ENCODE measurements around the gene PSME4. TPM values are rescaled to one million over a fixed set of nuclear protein-coding genes. Genes with fewer than 3 reads are reported as not detected.

Gene PSME4, protein sequence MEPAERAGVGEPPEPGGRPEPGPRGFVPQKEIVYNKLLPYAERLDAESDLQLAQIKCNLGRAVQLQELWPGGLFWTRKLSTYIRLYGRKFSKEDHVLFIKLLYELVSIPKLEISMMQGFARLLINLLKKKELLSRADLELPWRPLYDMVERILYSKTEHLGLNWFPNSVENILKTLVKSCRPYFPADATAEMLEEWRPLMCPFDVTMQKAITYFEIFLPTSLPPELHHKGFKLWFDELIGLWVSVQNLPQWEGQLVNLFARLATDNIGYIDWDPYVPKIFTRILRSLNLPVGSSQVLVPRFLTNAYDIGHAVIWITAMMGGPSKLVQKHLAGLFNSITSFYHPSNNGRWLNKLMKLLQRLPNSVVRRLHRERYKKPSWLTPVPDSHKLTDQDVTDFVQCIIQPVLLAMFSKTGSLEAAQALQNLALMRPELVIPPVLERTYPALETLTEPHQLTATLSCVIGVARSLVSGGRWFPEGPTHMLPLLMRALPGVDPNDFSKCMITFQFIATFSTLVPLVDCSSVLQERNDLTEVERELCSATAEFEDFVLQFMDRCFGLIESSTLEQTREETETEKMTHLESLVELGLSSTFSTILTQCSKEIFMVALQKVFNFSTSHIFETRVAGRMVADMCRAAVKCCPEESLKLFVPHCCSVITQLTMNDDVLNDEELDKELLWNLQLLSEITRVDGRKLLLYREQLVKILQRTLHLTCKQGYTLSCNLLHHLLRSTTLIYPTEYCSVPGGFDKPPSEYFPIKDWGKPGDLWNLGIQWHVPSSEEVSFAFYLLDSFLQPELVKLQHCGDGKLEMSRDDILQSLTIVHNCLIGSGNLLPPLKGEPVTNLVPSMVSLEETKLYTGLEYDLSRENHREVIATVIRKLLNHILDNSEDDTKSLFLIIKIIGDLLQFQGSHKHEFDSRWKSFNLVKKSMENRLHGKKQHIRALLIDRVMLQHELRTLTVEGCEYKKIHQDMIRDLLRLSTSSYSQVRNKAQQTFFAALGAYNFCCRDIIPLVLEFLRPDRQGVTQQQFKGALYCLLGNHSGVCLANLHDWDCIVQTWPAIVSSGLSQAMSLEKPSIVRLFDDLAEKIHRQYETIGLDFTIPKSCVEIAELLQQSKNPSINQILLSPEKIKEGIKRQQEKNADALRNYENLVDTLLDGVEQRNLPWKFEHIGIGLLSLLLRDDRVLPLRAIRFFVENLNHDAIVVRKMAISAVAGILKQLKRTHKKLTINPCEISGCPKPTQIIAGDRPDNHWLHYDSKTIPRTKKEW (N-terminal part only)
- 41.9 and 42.9 TPM in 2 replicates for total RNA-seq (2014; rRNA removed; shearing (Covaris generic))

DNA sequence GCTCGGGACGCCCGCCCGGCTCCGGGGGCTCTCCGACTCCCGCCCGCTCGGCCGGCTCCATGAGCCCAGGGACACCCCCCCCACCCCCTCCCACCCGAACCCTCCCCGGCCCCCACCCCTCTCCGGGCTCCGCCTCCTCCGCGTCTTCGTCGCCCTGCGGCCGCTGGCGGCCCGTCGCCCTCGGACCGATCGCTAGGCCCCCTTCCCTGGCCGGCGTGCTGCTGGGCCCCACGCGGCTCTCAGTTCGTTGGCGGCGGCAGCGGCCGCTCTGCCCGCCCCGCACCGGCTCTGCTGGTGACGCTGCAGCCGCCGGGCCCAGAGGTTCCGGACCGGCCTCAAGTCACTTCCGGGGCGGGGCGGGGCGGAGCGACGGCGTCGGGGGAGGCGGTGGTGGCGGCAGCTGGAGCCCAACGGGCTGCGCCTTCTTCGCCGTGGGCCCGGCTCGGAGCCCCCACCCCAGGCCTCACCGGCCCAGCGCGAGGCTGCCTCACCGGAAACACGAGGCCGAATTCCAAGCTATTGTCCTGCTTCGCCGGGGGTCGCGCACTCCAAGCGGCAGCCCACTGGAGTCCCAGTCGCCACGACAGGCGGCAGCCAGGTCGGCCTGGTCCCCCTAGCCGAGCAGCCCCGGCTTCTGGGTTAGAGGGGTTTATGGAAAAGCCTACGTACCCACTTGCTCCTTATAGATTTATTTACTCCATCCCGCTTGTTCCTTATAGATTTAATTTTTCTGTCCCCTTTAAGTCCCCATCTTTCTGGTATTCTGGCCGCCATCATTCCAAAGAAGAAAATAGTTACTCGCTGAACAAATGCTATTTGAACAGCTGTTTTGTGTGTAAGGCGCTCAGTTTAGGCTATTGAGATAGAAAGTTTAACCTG lies at the start of gene PSME4:
PSME4 (minus strand) TSS at position 270 of the 879 bp plus-strand sequence; CDS start at position 61, 209 bp downstream.
- DNase-seq (ENCODE audit: low read depth): peak; percentile 96

DNA sequence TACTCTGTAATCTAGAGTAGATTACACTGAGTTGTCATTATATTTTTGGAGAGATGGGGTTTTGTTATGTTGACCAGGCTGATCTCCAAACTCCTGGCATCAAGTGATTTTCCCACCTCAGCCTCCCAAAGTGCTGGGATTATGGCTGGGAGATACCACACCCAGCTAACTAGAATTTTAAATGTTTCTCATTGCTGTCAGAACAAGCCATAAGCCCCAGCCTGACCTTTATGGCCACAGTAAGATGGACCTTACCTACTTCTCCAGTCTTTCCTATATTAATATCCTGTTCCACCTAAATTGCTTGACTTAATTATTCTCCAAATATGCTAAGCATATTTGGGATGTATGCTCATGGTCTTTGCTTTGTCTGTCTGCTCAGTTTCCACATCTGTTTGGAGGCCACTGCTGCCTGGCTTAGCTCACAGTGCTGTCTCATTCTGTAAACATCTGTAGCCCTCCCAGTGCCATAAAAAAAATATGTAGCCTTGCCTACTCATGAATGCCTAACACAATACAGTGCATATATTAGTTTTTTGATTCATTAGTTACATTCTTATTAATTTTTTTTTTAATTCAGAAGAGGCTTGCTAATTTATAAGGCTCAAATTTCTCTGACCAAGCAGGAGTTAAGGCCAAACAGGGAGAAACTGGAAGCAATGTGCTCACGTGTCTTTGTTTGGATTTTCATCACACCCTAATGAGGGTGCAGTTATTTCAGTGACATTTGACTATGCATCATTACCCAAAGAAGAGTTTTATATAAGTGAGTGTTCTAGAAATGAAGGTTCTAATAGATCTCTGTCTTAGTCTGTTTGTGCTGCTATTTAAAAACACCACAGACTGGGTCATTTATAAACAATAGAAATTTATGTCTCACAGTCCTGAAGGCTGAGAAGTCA lies 45.3 kb upstream of the PSME4 start:
- peak; percentile 60 for DNase-seq (ENCODE audit: low read depth)

DNA sequence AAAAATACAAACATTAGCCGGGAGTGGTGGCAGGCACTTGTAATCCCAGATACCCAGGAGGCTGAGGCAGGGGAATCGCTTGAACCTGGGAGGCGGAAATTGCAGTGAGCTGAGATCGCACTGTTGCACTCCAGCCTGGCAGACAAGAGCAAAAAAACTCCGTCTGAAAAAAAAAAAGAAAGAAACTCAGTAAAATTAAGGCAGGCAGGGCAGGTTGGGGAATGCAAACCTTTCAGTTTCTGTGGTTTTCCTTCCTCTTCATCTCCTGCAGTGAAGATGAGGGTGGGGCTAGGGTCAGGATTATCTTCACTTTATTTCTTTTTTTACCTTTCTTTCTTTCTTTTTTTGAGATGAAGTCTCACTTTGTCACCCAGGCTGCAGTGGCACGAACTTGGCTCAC lies 43.2 kb upstream of the PSME4 start:
- no peak for DNase-seq (ENCODE audit: low read depth)

DNA sequence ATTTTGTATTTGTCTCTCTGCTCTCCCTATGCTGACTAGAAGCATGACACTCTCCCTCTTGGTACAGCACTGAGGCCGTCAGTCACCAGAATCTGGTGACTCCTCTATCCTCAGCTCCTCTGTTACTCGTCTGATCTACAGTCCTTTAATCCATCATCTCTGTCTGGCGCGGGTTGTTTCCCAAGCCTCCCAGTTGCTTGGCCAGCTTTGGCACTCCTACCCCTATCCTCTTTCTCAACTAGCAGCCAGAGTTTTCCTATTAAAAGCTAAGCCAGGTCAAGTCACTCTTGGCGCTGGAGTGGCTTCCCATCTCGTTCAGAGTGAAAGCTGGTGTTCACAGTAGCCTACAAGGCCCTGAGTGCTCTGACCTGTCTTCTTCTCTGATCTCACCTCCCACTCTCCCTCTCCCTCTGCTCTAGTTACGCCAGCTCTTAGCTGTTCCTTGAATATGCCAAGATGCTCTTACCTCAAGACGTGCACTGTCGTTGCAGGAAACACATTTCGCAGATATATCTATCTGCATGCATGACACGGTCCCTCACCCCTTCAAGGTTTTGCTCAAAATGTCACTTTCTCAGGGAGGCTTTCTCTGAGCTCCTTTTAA lies 41.8 kb upstream of the PSME4 start:
- DNase-seq (ENCODE audit: low read depth): no peak

DNA sequence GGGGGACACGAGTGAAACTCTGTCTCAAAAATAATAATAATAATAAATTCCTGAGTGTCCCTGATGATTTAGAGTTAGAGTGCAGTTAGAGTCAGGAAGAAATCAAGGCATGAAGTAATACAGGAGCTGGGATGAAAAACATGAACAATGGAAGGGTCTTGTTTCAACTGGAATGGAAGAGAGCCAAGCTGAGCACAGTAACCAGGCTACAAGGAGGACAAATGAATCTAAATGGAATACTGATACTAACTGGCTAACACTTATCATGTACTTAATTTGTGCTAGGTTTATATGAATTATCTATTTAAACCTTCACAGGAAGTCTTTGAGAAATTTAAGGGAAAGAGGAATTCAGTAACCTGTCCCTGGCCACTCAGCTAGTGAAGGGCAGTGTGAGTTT lies 38.8 kb upstream of the PSME4 start:
- DNase-seq (ENCODE audit: low read depth): no peak

DNA sequence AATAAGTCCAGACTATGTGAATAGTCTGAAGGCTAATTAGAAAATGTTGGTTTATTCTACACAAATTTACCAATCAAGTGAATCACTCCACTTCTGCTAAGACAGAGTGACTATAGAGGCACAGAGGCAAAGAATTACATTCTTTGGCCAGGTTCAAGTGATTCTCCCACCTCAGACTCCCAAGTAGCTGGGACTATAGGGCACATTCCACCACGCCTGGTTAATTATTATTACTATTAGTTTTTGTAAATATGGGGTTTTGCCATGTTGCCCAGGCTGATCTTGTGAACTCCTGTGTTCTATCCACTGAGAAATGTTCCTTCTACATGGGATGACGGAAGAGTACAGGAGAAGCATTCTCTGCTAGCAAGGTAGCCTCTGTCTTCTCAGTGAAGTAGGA lies 37.6 kb upstream of the PSME4 start:
- no peak for DNase-seq (ENCODE audit: low read depth)

DNA sequence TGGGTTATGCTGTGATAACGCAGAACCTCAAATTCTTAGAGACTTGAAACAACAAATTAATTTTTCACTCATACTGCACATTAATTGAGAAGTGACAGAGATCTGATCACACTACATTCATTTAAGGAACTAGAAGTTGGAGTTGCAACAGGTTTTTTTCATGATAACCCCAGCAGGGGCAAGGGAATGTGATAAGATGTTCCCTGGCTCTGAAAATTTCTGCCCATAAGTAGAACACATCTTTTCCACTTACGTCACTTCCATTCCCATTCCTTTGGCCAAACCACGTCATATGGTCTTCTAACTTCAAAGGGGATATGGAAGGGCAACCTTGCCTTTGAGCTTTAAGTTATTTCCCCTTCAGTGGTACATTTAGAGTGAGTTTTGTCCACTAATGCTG lies 29.7 kb upstream of the PSME4 start:
- DNase-seq (ENCODE audit: low read depth): no peak

DNA sequence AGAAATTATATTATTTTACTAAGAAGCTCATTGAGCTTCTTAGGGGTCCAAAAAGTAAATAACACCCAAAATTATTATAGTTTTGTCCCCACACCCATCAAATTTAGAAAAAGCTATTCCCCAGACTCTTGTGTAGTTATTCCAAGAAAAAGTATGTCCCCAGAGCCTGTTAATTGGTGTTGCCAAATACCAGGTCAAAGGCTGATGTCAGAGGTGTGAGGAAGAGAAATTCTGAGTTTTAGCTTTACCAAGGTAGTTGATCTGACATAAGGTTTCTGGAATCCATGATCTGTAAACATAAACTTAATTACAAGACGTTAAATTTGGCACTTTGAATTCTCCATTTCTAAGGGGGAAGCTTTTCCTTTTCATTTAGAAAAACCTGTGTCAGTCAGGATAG lies 29.3 kb upstream of the PSME4 start:
- no peak for DNase-seq (ENCODE audit: low read depth)

DNA sequence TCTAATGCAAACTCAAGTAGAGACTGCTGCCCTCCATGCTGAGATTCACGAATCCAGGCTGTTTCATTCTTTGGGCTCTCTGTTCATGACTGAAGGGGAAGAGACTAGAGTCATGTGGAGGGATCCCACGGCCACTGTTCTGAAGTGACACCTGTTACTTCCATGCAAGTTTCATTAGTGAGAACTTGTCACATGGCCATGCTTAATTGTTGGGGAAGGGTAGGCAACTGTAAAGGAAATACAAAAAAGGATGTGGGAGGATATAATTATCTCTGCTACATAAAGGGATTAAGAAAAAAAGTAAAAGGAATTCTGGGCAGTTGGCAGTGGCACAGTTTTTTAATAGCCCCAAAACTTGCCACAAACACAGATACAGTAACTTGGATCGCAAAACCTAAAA lies 28.0 kb upstream of the PSME4 start:
- DNase-seq (ENCODE audit: low read depth): no peak

DNA sequence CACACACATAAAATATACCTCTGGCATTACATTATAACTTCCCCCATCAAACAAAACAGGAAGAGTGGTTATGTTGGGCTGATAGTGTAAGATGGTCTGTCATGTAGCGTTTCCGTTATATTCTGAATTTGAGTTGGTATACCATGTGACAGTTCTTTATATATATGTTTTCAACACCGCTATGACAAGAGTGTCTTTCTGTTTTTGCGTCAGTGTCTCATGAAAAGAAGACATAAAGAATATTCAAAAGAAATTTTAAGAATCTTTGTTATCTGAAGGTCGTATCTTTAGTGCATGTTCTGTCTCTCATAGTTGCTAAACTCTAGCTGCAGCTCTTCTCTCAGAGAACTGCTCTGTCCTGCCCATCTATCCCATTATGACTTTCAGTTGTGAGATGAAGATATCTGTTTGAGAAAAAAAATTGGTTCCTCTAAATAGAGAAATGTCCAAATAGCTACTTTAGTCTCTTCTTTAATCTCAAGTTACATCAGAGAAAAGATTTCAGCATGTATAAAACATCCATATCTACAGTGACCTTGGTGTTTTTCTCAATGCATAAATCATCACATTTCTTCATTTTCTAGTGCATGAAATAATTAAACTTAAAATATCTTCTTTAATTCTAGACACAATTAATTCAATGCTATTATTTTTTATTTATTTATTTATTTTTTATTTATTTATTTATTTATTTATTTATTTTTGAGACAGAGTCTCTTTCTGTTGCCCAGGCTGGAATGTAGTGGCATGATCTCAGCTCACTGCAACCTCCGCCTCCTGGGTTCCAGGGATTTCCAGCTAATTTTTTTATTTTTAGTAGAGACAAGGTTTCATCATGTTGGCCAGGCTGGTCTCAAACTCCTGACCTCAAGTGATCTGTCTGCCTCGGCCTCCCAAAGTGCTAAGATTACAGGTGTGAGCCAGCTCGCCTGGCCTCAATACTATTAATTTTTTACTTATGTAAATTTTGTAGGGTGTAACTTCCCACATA lies 24.3 kb upstream of the PSME4 start:
- no peak for DNase-seq (ENCODE audit: low read depth)

DNA sequence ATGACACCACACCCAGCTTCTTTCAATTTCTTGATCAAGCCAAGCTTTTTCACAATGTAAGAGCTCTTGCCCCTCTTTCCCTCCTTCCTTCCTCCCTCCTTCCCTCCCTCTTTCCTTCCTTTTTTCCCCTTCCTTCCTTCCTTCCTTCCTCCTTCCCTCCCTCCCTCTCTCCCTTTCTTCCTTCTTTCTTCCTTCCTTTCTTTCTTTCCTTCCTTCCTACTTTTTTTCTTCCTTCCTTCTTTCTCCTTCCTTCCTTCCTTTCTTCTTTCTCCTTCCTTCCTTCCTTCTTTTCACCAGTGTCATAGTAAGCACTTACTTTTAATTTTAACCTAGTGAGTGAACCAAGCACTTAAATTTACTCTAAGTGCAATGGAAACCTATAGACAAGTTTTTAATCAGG lies 21.2 kb upstream of the PSME4 start:
- no peak for DNase-seq (ENCODE audit: low read depth)

DNA sequence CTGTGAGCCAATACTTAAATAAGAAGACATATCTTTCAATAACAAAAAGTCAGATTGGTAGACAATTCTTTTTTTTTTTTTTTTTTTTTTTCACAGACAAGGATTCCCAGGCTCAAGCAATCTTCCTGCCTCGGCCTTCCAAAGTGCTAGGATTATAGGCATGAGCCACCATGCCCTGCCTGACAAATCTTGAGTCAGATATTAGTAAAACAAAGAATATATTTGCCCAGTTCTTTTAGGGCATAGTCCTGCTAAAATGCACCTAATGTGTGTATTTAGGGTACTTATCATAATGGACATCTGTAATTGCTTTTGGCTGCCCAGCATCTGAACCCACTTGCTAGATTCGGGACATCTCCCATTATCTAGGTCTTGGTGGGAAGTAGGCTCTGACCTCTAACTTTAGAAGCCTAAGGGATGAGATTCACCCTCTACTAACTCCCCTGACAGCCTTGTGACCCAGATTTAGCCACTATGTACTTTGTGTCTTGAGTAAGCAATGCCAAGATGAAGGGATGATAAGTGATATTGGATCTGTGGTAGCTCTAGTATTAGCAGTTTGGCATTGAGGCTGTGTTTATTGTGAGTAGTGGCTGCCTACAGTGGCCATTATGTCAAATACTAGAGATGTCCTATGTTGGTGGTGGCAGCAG lies 18.5 kb upstream of the PSME4 start:
- DNase-seq (ENCODE audit: low read depth): no peak

DNA sequence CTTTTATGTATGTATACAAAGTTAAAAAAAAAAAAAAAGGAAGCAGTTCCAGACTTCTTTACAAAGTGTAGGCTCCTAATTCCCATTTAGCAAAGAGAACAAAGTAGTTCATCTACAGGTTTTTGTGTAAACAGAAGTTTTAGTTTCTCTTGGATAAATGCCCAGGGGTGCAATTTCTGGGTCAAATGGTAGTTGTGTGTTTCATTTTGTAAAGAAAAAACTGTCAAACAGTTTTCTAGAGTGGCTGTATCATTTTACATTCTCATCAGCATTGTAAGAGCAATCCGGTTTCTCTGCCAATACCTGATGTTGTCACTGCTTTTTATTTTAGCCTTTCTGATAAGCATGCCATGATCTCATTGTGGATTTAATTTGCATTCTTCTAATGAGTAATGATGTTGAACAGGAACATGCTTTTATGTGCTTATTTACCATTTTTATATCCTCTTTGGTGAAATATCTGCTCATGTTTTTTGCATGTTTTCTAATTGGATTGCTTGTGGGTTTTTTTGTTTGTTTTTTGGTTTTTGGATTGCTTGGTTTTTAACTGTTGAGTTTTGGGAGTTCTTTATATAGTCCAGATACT lies 16.6 kb upstream of the PSME4 start:
- DNase-seq (ENCODE audit: low read depth): peak; percentile 14

DNA sequence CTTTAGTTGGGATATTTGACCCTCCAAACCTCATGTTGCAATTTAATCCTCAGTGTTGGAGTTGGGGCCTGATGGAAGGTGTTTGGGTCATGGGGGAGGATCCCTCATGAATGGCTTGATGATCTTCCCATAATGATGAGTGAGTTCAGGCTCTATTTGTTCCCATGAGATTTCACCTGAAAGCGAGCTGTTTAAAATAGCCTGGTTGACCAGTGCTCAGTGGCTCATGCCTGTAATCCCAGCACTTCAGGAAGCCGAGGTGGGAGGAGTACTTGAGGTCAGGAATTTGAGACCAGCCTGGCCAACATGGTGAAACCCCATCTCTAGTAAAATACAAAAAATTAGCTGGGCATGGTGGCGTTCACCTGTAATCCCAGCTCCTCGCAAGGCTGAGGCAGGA lies 14.9 kb upstream of the PSME4 start:
- DNase-seq (ENCODE audit: low read depth): no peak

DNA sequence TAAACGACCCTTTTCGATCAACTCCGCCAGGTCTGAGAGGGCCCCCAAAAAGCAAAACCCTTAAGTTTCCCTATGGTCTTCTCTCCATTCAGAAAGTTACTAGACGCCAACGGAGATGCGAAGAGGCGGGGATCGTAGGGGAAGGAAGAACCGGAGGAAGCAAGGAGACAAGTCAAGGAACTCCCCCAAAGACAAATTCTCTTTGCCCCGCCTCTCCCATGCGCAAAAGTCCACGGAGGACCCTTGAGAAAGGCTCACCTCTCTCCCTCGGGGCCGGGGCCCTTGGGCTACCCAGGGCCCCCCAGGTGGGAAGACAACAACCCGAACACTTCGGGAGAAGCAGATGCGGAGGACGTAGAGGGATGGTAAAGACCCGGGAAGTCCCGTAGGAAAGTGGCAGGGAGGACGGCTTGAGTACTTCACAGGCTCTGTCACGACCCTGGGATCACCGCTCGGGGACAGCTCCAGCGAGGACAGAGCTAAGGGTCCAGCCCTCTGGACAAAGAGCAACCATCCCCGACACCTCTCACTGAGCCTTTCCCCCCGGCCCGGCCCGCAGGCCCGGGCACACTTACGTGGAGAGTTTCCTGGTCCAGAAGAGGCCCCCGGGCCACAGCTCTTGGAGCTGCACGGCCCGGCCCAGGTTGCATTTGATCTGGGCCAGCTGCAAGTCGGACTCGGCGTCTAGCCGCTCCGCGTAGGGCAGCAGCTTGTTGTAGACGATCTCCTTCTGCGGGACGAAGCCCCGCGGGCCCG lies 647 bp downstream of the PSME4 start:
- peak; percentile 41 for DNase-seq (ENCODE audit: low read depth)

DNA sequence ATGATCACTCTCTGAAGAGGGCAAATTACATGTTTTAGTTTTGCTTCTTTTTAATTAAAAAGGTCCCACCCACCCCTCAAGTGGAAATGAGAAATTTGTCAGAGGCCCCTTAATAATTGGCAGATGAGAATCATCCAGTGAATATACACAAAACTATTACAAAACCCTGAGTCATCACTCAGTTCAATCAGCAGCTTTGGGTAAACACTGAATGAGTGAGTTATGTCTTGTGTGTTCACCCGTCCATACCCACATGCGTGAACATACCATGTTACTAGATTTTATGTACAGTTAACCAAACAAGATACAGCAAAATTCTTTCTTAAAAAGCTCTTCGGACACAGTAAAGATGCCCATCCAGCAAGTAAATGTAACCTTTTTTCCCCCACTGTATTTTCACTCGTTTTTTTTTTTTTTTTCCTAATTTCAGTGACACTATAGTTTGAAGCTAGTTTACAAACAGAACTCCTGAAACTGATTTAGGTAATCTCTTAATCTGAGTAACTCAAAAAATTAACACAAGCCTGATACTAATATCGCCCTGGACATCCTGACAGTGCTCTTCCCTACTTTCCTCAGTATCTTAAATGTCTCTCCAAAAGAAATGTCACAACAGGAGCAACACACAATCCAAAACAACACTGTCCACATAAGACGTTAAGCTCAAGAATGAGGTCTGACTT lies 1.4 kb downstream of the PSME4 start:
- DNase-seq (ENCODE audit: low read depth): peak; percentile 72
